Dermis blood vessel endothelial cell (primary cell): ENCODE data around the gene SORBS1. TPM values are rescaled to one million over a fixed set of nuclear protein-coding genes. Genes with fewer than 3 reads are reported as not detected.
A peak's percentile ranks its signal among the peaks of the same experiment; 100 is the strongest.

ENCODE experiments used
- DNase-seq: peaks from one replicate; pipeline ENCODE4 v3.0.0; 2010
- total RNA-seq: library from RNA; depleted of rRNA; stranded (reverse); fragments of >200 nt; gene quantifications from 2 replicates; pipeline ENCODE4 v1.2.3, GENCODE V29; 2014

SORBS1 gene
- total RNA-seq, 1 donor from 2014 or later = 0.68 TPM

- no peak for DNase-seq
These were observed 221.3 kb downstream of the SORBS1 start for GRCh38 chr10:95339863-95340262.

GRCh38 chr10:95337423-95338160, 223.6 kb downstream of the SORBS1 start:
- no peak for DNase-seq

- no peak for DNase-seq
These were observed 224.5 kb downstream of the SORBS1 start for GRCh38 chr10:95336702-95337101.

- DNase-seq = no peak
These were observed 225.1 kb downstream of the SORBS1 start for GRCh38 chr10:95335933-95336699.

GRCh38 chr10:95334805-95335144, 226.4 kb downstream of the SORBS1 start:
- no peak for DNase-seq

DNA sequence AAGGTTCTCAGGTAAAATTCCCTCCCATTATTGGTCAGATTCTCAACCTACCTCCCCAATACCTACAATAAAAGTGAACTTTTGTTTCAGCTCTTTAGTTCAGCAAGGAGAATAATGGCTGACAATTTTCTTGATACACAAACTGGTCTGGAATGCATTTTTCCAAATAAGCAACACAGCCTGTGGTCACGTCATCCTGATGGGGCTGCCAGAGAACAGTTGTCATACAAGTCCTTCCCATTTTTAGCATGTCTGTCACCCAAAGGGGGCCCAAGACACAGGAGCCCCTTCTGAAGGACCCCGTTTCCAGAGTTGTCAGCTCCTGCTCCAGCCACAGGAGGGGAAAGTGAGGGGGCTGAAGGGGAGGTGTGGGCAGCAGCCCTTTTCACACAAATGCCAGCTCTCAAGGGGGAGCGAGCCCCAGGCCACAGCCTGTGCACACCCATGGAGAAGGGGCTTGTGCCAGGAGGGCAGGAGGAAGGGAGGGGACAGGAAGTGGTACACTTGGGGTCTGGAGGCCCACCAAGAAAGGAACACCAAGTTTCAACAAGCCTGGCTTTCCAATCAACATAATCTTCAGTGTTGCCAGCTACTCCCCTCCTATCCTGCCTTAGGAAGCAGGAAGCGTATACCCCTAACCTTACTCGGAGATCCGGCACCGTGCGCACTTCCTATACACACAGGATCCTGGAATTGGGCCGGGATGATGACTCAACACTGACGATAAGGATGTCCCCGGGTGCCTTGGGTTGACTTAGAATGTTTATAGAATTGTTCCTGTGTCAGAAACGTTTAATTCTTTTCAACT, 227.0 kb downstream of the SORBS1 start:
- peak; percentile 95 for DNase-seq

- no peak for DNase-seq
These were observed 228.4 kb downstream of the SORBS1 start for GRCh38 chr10:95332666-95333249.

- DNase-seq = no peak
These were observed 229.5 kb downstream of the SORBS1 start for GRCh38 chr10:95331596-95332130.

- peak; percentile 58 for DNase-seq
These were observed 230.2 kb downstream of the SORBS1 start for GRCh38 chr10:95330966-95331453.

- no peak for DNase-seq
These were observed 231.9 kb downstream of the SORBS1 start for GRCh38 chr10:95329296-95329695.

DNA sequence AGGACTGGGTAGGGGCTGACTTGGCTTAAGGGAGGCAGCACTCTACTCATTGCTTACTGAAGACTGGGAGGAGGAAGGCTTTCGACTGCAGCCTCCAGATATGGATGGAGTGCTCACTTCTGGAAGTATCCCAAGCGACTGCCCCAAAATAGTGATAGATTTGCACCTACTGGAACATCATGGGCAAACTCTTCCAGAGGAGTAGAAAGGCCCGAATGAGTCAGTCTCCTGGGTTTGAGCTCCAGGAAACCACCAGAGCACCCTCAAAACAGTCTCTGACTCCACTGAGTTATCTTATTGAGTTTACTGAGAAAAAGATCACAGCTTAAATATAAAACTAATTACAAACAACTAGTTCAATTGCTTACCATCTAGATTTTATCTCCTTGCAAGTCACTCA, 233.2 kb downstream of the SORBS1 start:
- no peak for DNase-seq

- peak; percentile 78 for DNase-seq
These were observed 233.8 kb downstream of the SORBS1 start for GRCh38 chr10:95327367-95327766.

GRCh38 chr10:95326396-95326795, 234.8 kb downstream of the SORBS1 start:
- no peak for DNase-seq

- no peak for DNase-seq
These were observed 235.3 kb downstream of the SORBS1 start for GRCh38 chr10:95325863-95326262.

DNA sequence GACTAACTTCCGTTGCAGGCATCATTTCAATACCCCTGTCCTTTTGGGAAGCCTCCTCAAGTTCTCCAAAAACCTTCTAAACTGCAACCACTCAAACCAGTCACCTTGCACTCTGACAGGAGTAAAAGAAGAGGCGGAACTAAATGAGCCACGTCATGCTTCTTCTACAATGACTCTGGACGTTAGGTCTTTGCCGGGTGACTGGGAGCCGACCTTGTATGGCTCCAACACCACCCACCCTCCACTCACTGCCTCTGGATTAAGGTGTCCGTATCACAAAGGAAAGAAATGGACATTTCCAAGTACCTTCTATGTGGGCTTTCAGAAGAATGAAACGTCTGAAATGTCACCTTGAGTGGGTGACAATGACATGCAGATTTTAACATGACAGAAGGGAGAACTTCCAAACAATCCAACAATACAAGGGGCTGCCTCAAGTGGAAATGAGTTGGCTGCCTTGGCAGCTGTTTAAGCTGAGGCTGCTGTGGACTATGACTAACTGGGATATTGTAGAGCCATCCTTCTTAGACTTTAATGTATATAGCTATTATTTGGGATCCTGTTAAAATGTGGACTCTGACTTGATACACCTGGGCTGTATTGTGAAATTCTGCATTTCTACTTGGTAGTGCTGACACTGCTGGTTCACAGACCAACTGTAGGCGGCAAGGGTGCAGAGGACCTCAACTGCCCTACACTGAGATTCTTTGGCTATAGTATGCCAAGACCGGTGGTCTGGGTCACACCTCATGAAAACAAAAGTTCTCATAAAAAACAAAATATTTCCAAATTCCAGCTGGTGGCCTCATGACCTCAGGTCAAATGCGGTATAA, 236.5 kb downstream of the SORBS1 start:
- peak; percentile 26 for DNase-seq

DNA sequence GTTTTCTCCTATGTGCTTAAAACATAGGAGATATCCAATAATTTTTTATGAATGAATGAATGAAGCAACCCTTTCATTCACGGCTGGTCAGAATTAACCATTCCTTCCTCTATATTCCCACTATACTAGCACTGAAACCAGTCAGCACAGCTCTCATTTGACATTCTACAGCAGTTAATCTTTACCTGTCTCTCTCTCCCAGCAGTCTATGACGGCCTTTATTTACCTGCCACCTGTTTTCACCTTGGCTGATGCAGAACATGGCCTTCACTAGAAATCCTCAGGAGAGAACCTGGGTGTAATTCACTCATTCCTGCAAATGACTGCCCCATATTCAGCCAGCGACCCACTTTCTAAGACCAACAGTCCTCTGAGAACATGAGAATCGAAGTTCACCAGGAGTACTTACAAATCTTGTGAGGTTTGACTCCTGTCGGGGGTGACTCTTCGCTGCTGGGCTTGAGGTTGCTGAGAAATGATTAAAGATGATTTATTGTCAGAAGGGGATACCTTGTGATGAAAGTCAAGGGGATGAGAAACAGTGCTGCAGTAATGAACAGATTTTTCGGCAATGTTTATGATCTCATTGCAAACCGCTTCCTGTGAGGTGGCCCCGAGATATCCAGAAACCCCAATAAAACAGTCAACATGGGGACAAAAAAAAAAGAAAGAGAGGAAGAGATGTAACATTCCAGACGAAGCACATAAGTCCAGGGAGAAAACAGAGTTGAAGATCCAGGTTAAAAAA, 239.4 kb downstream of the SORBS1 start:
- DNase-seq = no peak

DNA sequence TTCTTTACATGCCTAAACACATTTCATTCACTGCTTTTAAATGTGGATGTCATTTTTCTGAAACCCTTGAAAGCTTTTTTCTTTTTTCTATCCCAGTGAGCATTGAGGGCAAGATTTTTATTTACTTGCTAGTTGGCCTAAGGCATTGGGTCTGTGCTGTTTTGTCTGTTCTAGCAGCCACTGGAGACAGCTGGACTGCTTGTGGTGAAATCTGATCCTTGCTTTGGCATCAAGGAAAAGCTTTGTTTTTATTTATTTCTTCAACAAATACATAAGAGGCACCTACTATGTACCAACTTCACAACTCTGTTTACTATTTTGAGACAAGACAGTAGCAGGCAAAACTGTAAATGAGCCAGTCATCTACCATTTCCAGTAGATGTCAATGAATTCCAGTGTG, 241.9 kb downstream of the SORBS1 start:
- DNase-seq = no peak

GRCh38 chr10:95315509-95315908, 245.7 kb downstream of the SORBS1 start:
- DNase-seq = no peak

DNA sequence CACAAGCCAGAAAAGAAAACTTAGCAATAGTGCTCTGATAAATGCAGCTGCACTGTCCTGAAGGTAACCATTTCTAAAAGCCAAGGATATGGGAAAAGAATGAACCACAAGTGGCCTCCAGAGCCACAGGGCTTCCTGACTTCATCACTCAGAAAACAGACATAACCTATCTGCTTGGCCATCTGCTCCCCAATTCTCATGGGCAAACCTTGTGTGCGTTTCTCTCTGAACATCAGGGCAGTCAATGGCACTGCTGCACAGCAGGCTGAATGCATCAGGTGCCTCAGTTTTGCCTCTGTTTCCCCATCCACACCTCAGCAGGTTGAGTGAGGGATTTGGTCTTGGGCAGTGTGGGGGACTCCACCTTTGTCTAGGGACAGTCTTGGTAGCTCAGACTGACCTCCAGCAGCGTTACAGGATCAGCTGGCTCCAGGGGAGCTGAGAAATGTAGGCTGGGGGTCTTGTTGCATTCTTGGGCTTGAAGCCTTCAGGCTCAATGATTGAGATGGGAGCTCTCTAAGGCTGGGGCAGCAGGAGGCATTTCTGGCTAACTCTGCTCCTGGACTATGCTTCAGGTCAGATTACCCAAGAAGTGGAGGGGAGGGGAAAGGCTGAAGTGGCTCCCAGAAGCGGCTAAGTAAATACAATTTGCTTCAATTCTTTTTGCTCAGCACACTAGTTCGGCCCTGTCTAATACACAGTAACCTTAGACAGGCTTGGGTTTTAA, 246.8 kb downstream of the SORBS1 start:
- no peak for DNase-seq

GRCh38 chr10:95312986-95313495, 248.1 kb downstream of the SORBS1 start:
- no peak for DNase-seq
